Stimulated activated CD8-positive, alpha-beta memory T cell treated with anti-CD3 and anti-CD28 coated beads, Interleukin-7, amount 100 ng/mL, for 1 hour (primary cell): ENCODE results near the gene CST7.

Experiments
- DNase-seq, 2 donors: peaks; one replicate each; pipeline ENCODE4 v3.0.0-alpha.2; 2020; ENCODE audit warnings: low read depth in 2 of 2

The CST7 gene

GRCh38 chr20:25003002-25003401 lies 53.9 kb downstream of the CST7 start:
- DNase-seq, result no peak

- no peak for DNase-seq
Measured at GRCh38 chr20:25005220-25005619, 56.2 kb downstream of the CST7 start.

GRCh38 chr20:25005661-25006060 lies 56.6 kb downstream of the CST7 start:
- DNase-seq, result no peak

GRCh38 chr20:25006431-25007167 lies 57.5 kb downstream of the CST7 start:
- DNase-seq, result no peak

- DNase-seq, result no peak
Measured at GRCh38 chr20:25007491-25008305, 58.6 kb downstream of the CST7 start.

- no peak for DNase-seq
Measured at GRCh38 chr20:25008388-25009217, 59.5 kb downstream of the CST7 start.
